ENCODE results near the gene TENM3.

TENM3 gene

DNA sequence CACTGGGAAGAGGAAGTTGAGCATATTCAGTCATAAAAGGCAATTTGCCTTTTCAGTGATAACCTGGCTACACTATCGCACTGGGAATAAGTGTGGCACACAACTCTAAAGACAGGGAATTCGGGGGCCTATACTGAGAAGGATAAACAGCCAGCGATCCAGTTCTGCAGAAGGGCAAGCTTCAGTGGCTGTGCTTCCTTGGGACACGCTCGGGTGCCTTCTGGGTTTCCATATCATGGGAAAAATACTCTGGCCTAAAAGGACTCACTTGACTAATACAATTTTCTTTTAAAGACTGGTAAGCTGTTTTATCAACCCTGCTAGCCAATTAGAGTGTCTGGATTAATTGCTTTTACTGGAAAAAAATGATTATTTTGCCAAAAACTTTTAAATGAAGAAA lies 58.5 kb downstream of the TENM3 start:
- no peak for TF ChIP-seq GATA3 (IDR thresholded peaks at IDR 0.05; ENCODE audit: low read depth, low read length)
- no peak for TF ChIP-seq GATA2 (IDR thresholded peaks at IDR 0.05; ENCODE audit: low read depth, low read length)

DNA sequence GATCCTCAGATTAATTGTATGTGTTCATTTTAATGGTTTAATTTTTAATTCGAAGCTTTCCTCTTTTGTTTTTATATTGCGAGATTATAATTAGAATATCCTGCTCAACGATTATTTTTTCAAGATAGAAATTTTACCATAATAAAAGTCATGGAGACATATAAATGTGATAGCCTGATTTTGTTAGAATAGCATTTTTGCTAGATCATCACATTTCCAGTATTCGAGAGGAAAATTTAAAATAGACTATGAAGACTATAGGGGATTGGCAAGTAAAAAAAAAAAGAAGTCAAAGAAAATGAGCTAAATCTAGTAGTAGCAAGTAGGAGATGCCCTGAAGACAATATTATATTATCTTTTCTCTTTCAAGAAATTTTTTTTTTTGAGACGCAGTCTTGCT lies 60.6 kb downstream of the TENM3 start:
- no peak for TF ChIP-seq GATA3 (IDR thresholded peaks at IDR 0.05; ENCODE audit: low read depth, low read length)
- no peak for TF ChIP-seq GATA2 (IDR thresholded peaks at IDR 0.05; ENCODE audit: low read depth, low read length)

GRCh38 chr4:182306792-182307507 lies 63.7 kb downstream of the TENM3 start:
- TF ChIP-seq GATA3 (IDR thresholded peaks at IDR 0.05; ENCODE audit: low read depth, low read length) (no peak), GATA2 (IDR thresholded peaks at IDR 0.05; ENCODE audit: low read depth, low read length) (no peak)

DNA sequence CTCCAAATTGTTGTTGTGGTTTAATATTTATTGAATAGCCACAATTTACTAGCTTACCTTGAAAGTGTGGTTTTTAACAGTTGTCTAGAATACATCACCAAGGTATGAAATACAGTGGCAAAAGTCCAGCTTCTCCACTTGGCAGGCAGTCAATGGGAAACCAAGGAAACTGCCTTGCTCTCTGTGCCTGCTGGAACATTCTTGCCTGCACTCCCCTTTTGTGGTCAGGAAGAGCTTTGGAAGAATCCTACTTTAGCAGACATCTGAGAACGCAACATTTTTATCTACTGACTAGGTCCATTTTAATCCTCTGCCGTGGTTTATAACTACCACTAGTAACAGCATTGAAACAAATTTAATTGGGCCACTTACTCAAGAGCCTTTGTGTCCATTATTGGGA lies 64.5 kb downstream of the TENM3 start:
- TF ChIP-seq GATA2 (IDR thresholded peaks at IDR 0.05; ENCODE audit: low read depth, low read length) = no peak
- TF ChIP-seq GATA3 (IDR thresholded peaks at IDR 0.05; ENCODE audit: low read depth, low read length) = no peak

GRCh38 chr4:182309877-182310276 lies 66.7 kb downstream of the TENM3 start:
- no peak for TF ChIP-seq GATA3 (IDR thresholded peaks at IDR 0.05; ENCODE audit: low read depth, low read length)
- TF ChIP-seq GATA2 (IDR thresholded peaks at IDR 0.05; ENCODE audit: low read depth, low read length) = no peak

DNA sequence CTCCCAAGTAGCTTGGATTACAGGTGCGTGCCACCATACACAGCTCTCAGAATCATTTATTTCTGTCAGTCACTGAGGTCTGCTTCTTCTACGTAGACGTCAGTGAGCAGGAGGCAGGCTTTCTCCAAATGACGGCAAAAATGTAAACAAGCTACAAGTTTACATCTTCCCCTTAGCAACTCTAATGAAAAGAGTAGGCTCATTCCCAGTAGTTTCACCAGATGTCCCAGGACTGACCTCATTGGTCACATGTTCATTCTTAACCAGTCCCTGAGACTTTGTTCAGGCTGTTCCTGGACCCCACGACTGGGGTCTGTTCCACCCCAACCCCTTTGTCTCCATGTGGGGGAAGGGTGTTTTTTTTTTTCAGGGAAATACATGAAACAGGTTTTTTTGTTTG lies 67.1 kb downstream of the TENM3 start:
- TF ChIP-seq GATA3 (IDR thresholded peaks at IDR 0.05; ENCODE audit: low read depth, low read length) (no peak), GATA2 (IDR thresholded peaks at IDR 0.05; ENCODE audit: low read depth, low read length) (no peak)

DNA sequence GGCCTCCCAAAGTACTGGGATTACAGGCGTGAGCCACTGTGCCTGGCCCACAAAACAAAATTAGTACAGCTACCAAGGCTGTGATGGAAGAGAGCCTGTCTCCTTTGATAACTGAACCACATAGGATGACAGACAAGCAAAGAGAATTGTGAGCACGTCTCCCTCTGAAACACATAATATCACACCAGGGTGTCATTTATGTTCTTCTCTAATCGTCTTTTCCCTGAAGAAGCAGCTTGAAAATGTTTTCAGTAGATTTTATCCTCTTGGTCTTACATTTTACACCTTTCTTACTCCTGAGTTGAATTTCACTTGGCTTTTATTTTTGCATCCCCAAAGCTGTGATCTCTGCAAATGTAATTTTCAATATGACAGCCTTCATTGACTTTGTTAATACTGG lies 67.8 kb downstream of the TENM3 start:
- no peak for TF ChIP-seq GATA2 (IDR thresholded peaks at IDR 0.05; ENCODE audit: low read depth, low read length)
- no peak for TF ChIP-seq GATA3 (IDR thresholded peaks at IDR 0.05; ENCODE audit: low read depth, low read length)

DNA sequence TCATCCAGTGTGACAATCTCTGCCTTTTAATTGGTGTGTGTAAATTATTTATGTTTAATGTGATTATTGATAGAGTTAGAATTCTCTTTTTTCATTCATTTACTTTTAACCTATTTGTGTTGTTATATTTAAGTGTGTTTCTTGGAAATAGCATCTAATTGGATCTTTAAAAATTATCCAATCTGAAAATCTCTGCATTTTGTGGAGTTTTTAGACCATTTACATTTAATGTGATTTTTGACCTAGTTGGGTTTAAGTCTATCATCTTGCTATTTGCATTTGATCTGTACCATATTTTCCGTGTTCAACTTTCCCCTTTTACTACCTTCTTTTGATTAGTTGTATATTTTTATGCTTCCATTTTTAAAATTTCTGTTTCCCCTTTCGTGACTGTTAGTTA lies 71.3 kb downstream of the TENM3 start:
- TF ChIP-seq GATA3 (IDR thresholded peaks at IDR 0.05; ENCODE audit: low read depth, low read length) (no peak), GATA2 (IDR thresholded peaks at IDR 0.05; ENCODE audit: low read depth, low read length) (no peak)

- TF ChIP-seq GATA3 (IDR thresholded peaks at IDR 0.05; ENCODE audit: low read depth, low read length) (no peak), GATA2 (IDR thresholded peaks at IDR 0.05; ENCODE audit: low read depth, low read length) (no peak)
Observed at GRCh38 chr4:182318256-182318655, 75.1 kb downstream of the TENM3 start.

DNA sequence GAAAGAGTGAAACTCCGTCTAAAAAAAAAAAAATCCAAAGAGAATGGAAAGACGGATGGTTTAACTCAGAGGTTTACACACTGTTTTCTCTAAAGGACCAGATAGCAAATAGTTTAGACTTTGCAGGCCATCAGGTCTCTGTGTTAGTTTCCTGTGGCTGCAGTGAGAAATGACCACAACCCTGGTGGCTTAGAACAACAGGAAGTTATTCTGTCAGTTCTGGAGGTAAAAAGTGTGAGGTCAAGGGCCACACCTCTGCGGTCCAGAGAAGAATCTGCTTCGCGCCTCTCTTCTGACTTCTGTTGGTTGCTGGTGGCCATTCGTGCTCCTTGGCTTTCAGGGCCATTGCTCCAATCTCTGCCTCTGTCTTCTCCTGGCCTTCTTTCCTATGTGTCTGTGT lies 76.9 kb downstream of the TENM3 start:
- TF ChIP-seq GATA3 (IDR thresholded peaks at IDR 0.05; ENCODE audit: low read depth, low read length) = no peak
- TF ChIP-seq GATA2 (IDR thresholded peaks at IDR 0.05; ENCODE audit: low read depth, low read length) = no peak

DNA sequence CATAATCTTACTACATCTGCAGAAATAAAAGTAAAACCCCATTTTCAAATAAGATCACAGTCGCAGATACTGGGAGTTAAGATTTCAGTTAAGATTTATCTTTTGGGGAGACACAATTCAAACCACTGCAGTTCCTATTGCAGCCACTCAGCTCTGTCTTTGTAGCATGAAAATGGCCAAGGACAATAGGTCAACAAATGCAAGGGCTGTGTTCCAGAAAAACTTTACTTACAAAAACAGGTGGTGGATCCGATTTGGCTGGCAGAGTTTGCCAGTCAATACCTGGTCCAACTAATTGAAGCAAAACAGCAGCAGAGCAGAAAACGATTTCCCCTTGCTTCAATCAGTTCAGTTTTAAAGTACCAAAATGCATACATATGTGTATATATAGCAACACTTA lies 77.4 kb downstream of the TENM3 start:
- TF ChIP-seq GATA3 (IDR thresholded peaks at IDR 0.05; ENCODE audit: low read depth, low read length) = no peak
- no peak for TF ChIP-seq GATA2 (IDR thresholded peaks at IDR 0.05; ENCODE audit: low read depth, low read length)

GRCh38 chr4:182324282-182324681 lies 81.1 kb downstream of the TENM3 start:
- TF ChIP-seq GATA3 (IDR thresholded peaks at IDR 0.05; ENCODE audit: low read depth, low read length) (no peak), GATA2 (IDR thresholded peaks at IDR 0.05; ENCODE audit: low read depth, low read length) (no peak)

- TF ChIP-seq GATA2 (IDR thresholded peaks at IDR 0.05; ENCODE audit: low read depth, low read length) = no peak
- TF ChIP-seq GATA3 (IDR thresholded peaks at IDR 0.05; ENCODE audit: low read depth, low read length) = no peak
Observed at GRCh38 chr4:182325397-182325796, 82.2 kb downstream of the TENM3 start.

DNA sequence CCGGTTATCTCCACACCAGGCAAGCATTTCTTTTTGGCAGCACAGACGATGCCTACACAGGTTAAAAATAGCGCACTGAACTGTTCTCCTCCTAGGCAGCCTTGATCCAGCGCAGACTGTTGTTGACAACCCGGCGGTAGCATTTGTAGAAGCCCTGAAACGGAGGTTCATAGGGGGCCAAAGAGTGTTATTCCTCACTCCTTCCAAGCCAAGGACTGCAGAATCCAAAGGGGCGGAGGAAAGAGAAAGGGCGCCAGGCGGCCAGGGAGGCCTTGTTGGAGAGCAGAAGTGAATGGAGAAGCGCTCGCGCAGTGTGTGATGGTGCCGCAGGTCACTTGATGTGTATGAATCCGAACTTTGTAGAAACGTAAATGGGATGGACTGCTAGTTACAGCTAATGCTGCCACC lies 82.7 kb downstream of the TENM3 start:
- TF ChIP-seq GATA3 (IDR thresholded peaks at IDR 0.05; ENCODE audit: low read depth, low read length) (no peak), GATA2 (IDR thresholded peaks at IDR 0.05; ENCODE audit: low read depth, low read length) (no peak)

GRCh38 chr4:182328505-182328904 lies 85.3 kb downstream of the TENM3 start:
- no peak for TF ChIP-seq GATA3 (IDR thresholded peaks at IDR 0.05; ENCODE audit: low read depth, low read length)
- TF ChIP-seq GATA2 (IDR thresholded peaks at IDR 0.05; ENCODE audit: low read depth, low read length) = no peak

DNA sequence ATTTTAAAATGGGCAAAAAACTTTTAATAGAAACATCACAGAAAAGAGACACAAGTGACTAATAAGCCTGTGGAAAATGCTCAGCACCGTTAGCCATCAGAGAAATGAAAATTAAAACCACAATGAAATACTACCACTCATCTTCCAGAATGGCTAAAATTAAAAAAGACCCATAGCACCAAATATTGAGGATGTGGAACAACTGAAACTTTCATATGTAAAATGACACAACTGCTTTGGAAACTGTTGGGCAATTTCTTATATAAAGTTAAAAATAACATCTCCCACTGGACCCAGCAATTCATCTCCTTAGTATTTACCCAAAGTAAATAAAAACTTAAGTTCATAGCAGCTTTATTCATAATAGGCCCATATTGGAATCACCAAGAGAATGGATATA lies 94.2 kb downstream of the TENM3 start:
- TF ChIP-seq GATA2 (IDR thresholded peaks at IDR 0.05; ENCODE audit: low read depth, low read length) (no peak), GATA3 (IDR thresholded peaks at IDR 0.05; ENCODE audit: low read depth, low read length) (no peak)

Measured in SH-SY5Y (cell line).